CD8-positive, alpha-beta memory T cell (primary cell): Measurements from ENCODE around the gene MBIP. TPM values are rescaled to one million over a fixed set of nuclear protein-coding genes. Genes with fewer than 3 reads are reported as not detected.

ENCODE experiments used
- CTCF ChIA-PET: fragments of 350-600 bp; sonication (Branson Sonifier 250); formaldehyde crosslinking; loops from one replicate; lab custom pipeline; 2021; ENCODE audit warnings: antibody characterized with exemption; lab: Charles Lee
- POLR2A ChIA-PET: fragments of 350-600 bp; sonication (Branson Sonifier 250); formaldehyde crosslinking; loops from one replicate; lab custom pipeline; 2021; ENCODE audit warnings: antibody characterized with exemption; lab: Charles Lee
- DNase-seq, 5 donors: peaks; one replicate each; pipeline versions ENCODE4 v3.0.0 to v3.0.0-alpha.2; 2020 to 2022; ENCODE audit warnings: mixed read lengths in 1 of 5
- H3K27ac ChIP-seq: one replicate; pipeline ENCODE4 v1.7.0; 2013; ENCODE audit warnings: low read depth, mild to moderate bottlenecking, low read length, moderate library complexity
- H3K27me3 ChIP-seq: 2 replicates; pipeline ENCODE4 v1.7.0; 2013; ENCODE audit warnings: low read length, mild to moderate bottlenecking; ENCODE audit not compliant: insufficient read depth, poor library complexity, severe bottlenecking
- H3K36me3 ChIP-seq: 2 replicates; pipeline ENCODE4 v1.7.0; 2013; ENCODE audit warnings: mild to moderate bottlenecking, low read length, moderate library complexity; ENCODE audit not compliant: insufficient read depth
- H3K4me1 ChIP-seq: 2 replicates; pipeline ENCODE4 v1.7.0; 2013; ENCODE audit warnings: mild to moderate bottlenecking, low read length, moderate library complexity; ENCODE audit not compliant: insufficient read depth
- H3K4me3 ChIP-seq: 2 replicates; pipeline ENCODE4 v1.7.0; 2013; ENCODE audit warnings: mild to moderate bottlenecking, low read length
- H3K9me3 ChIP-seq: 2 replicates; pipeline ENCODE4 v1.7.0; 2013; ENCODE audit warnings: mild to moderate bottlenecking, low read length
- H3K27ac Mint-ChIP-seq, 8 donors: one replicate each; pipeline ENCODE4 v1.8.0; 2020 to 2021; ENCODE audit warnings: mixed read lengths in 8 of 8, mild to moderate bottlenecking in 6 of 8, inconsistent platforms in 3 of 8, moderate library complexity in 3 of 8
- H3K27me3 Mint-ChIP-seq, 2 donors: one replicate each; pipeline ENCODE4 v1.8.0; 2020 to 2021; ENCODE audit warnings: mixed read lengths in 2 of 2, mild to moderate bottlenecking in 1 of 2, moderate library complexity in 1 of 2
- H3K36me3 Mint-ChIP-seq, 3 donors: one replicate each; pipeline ENCODE4 v1.8.0; 2020 to 2021; ENCODE audit warnings: mixed read lengths in 3 of 3, inconsistent platforms in 1 of 3, mild to moderate bottlenecking in 1 of 3
- H3K4me1 Mint-ChIP-seq, 3 donors: one replicate each; pipeline ENCODE4 v1.8.0; 2020 to 2021; ENCODE audit warnings: mixed read lengths in 3 of 3, inconsistent platforms in 1 of 3, mild to moderate bottlenecking in 1 of 3
- H3K4me3 Mint-ChIP-seq, 7 donors: one replicate each; pipeline ENCODE4 v1.8.0; 2020 to 2021; ENCODE audit warnings: mixed read lengths in 7 of 7, mild to moderate bottlenecking in 6 of 7, moderate library complexity in 4 of 7, inconsistent platforms in 2 of 7
- H3K9me3 Mint-ChIP-seq, 5 donors: one replicate each; pipeline ENCODE4 v1.8.0; 2020 to 2022; ENCODE audit warnings: mixed read lengths in 5 of 5, mild to moderate bottlenecking in 3 of 5, moderate library complexity in 2 of 5, inconsistent platforms in 1 of 5
- polyA plus RNA-seq: library from polyadenylated mRNA; unstranded; fragments of 300-500 nt; fragmentation: Illumina TruSeq; gene quantifications from one replicate; pipeline ENCODE4 v1.2.3, GENCODE V29; 2021
- total RNA-seq, 2 experiments: library from RNA; stranded (reverse); gene quantifications; one replicate each; pipeline ENCODE4 v1.2.3, GENCODE V29; 2021

The MBIP gene
- total and polyA plus RNA-seq, 3 experiments from 2014 or later: 14.6 to 29.6 (median 27.4) TPM

- no peaks in the 10 kb centered on the region for H3K36me3 ChIP-seq
- Mint-ChIP-seq H3K4me1 (no peaks in the 10 kb centered on the region), H3K36me3 (peaks cover 11 to 22% (median 22%) of the 10 kb centered on the region in 3 donors), H3K9me3 (no peaks in the 10 kb centered on the region), H3K4me3 (no peak overlapping the region), H3K27me3 (no peaks in the 10 kb centered on the region), H3K27ac (no peak overlapping the region)
- POLR2A ChIA-PET: no interaction called here
- H3K27ac ChIP-seq: no peak overlapping the region
- CTCF ChIA-PET: no interaction called here
- H3K27me3 ChIP-seq: no peaks in the 10 kb centered on the region
- no peak overlapping the region for H3K4me3 ChIP-seq
- no peak for DNase-seq
- H3K9me3 ChIP-seq: no peaks in the 10 kb centered on the region
- H3K4me1 ChIP-seq: no peaks in the 10 kb centered on the region
These were observed 26.6 kb downstream of the MBIP start for GRCh38 chr14:36293824-36294223.

- no peak overlapping the region for H3K27ac Mint-ChIP-seq
These were observed 30.5 kb downstream of the MBIP start for GRCh38 chr14:36289954-36290353.

GRCh38 chr14:36288496-36288895, 31.9 kb downstream of the MBIP start:
- Mint-ChIP-seq H3K36me3 (no peaks in the 10 kb centered on the region), H3K27me3 (peaks cover 7 to 13% of the 10 kb centered on the region in 2 donors), H3K4me1 (no peaks in the 10 kb centered on the region), H3K9me3 (no peaks in the 10 kb centered on the region), H3K27ac (no peak overlapping the region), H3K4me3 (no peak overlapping the region)
- ChIA-PET POLR2A (no interaction called here), CTCF (no interaction called here)
- Histone ChIP-seq H3K27me3 (no peaks in the 10 kb centered on the region), H3K36me3 (no peaks in the 10 kb centered on the region), H3K9me3 (no peaks in the 10 kb centered on the region), H3K4me1 (no peaks in the 10 kb centered on the region), H3K4me3 (no peak overlapping the region), H3K27ac (no peak overlapping the region)
- no peak for DNase-seq

More at GRCh38 chr14:36289954-36290353, 30.5 kb downstream of the MBIP start:
- Histone ChIP-seq H3K4me1 (no peaks in the 10 kb centered on the region), H3K27ac (no peak overlapping the region), H3K36me3 (no peaks in the 10 kb centered on the region), H3K9me3 (no peaks in the 10 kb centered on the region), H3K4me3 (no peak overlapping the region), H3K27me3 (no peaks in the 10 kb centered on the region)
- POLR2A ChIA-PET: no interaction called here
- Mint-ChIP-seq H3K4me1 (no peaks in the 10 kb centered on the region), H3K27me3 (peaks cover 5 to 7% of the 10 kb centered on the region in 2 donors), H3K36me3 (peaks cover 0 to 1% (median 0%) of the 10 kb centered on the region in 3 donors), H3K9me3 (no peaks in the 10 kb centered on the region), H3K4me3 (no peak overlapping the region)
- no peak for DNase-seq
- CTCF ChIA-PET: interaction anchor here (0.6 kb wide), 1 partner anchor 15 kb away, joined by 3 read pairs; no protein-coding TSS in a partner anchor

DNA sequence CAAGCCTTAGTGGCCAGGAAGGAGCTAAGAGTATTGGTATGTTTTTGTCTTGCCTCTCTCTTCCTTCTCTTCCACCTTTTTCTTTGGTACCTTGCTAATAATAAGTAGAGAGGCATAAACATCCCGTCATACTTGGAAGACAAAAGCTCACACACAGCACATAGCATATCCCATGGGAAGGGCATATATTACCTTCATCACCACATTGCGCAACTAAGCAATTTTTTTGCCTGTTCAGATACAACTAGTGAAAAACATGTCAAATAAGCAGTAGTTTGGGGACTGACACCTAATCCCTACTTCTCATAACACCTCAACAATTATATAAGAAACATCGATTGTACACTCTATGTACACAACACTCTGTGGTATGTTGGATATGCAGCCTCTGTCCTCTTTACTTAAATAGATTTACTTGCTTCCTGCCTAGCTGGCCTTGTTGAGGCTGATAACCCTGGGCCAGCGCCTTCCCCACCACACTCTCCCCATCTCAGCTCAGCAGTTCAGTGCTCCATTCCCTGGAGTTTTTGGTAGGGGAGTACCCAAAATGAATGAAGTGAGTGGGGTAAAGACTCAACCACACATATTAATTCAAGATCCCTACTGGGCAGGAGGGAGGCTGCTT, 35.4 kb downstream of the MBIP start:
- no peak overlapping the region for H3K4me3 Mint-ChIP-seq

DNA sequence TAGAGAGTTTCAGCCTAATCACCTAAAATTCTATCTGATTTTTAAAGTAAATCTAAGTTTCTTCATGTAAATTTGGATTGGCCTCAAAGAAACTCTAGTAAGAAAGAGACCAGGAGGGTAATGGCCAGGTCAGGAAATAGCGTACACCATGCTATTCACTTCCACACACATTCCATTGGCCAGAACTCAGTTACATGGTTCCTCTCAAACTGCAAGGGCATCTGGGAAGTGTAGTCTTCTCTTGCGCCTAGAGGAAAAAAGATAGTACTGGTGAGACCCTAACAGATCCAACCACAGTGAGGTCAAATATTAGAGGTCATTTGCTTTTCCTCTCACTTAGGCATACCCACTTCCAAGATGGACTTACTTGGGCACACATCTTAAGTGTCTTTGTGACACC, 39.1 kb downstream of the MBIP start:
- POLR2A ChIA-PET: no interaction called here
- Histone ChIP-seq H3K27me3 (no peaks in the 10 kb centered on the region), H3K27ac (no peak overlapping the region), H3K9me3 (no peaks in the 10 kb centered on the region), H3K36me3 (no peaks in the 10 kb centered on the region), H3K4me1 (no peaks in the 10 kb centered on the region), H3K4me3 (no peak overlapping the region)
- H3K36me3 Mint-ChIP-seq: no peaks in the 10 kb centered on the region
- H3K4me3 Mint-ChIP-seq: no peak overlapping the region
- H3K27ac Mint-ChIP-seq: no peak overlapping the region
- DNase-seq: no peak
- no peaks in the 10 kb centered on the region for H3K9me3 Mint-ChIP-seq
- CTCF ChIA-PET: no interaction called here
- H3K27me3 Mint-ChIP-seq: peaks cover 12 to 46% of the 10 kb centered on the region in 2 donors
- no peaks in the 10 kb centered on the region for H3K4me1 Mint-ChIP-seq

More for the DNA sequence above, 35.4 kb downstream of the MBIP start:
- no peaks in the 10 kb centered on the region for H3K27me3 ChIP-seq
- peaks cover 16 to 34% of the 10 kb centered on the region in 2 donors for H3K27me3 Mint-ChIP-seq
- no peak overlapping the region for H3K4me3 ChIP-seq
- no peaks in the 10 kb centered on the region for H3K9me3 ChIP-seq
- H3K9me3 Mint-ChIP-seq: no peaks in the 10 kb centered on the region
- ChIA-PET POLR2A (no interaction called here), CTCF (no interaction called here)
- H3K36me3 ChIP-seq: no peaks in the 10 kb centered on the region
- no peak for DNase-seq
- no peaks in the 10 kb centered on the region for H3K36me3 Mint-ChIP-seq
- H3K27ac Mint-ChIP-seq: no peak overlapping the region
- H3K27ac ChIP-seq: no peak overlapping the region
- H3K4me1 Mint-ChIP-seq: no peaks in the 10 kb centered on the region
- no peaks in the 10 kb centered on the region for H3K4me1 ChIP-seq

GRCh38 chr14:36279306-36280190, 40.9 kb downstream of the MBIP start:
- POLR2A ChIA-PET: no interaction called here

GRCh38 chr14:36275741-36276140, 44.7 kb downstream of the MBIP start:
- ChIA-PET POLR2A (no interaction called here), CTCF (interaction anchor here (0.6 kb wide), 1 partner anchor 14 kb away, joined by 3 read pairs; no protein-coding TSS in a partner anchor)
- Mint-ChIP-seq H3K4me3 (no peak overlapping the region), H3K4me1 (peaks cover 11 to 18% (median 14%) of the 10 kb centered on the region in 3 donors), H3K27me3 (peaks cover 27 to 50% of the 10 kb centered on the region in 2 donors), H3K9me3 (peaks cover 0 to 3% (median 0%) of the 10 kb centered on the region in 5 donors), H3K27ac (no peak overlapping the region), H3K36me3 (no peaks in the 10 kb centered on the region)
- no peak for DNase-seq
- Histone ChIP-seq H3K4me1 (peaks cover 6% of the 10 kb centered on the region), H3K4me3 (no peak overlapping the region), H3K9me3 (no peaks in the 10 kb centered on the region), H3K27ac (no peak overlapping the region), H3K27me3 (peaks cover 4% of the 10 kb centered on the region), H3K36me3 (no peaks in the 10 kb centered on the region)

More at GRCh38 chr14:36279306-36280190, 40.9 kb downstream of the MBIP start:
- Histone ChIP-seq H3K27me3 (no peaks in the 10 kb centered on the region), H3K4me1 (no peaks in the 10 kb centered on the region), H3K9me3 (no peaks in the 10 kb centered on the region), H3K4me3 (no peak overlapping the region), H3K27ac (no peak overlapping the region), H3K36me3 (no peaks in the 10 kb centered on the region)
- Mint-ChIP-seq H3K4me1 (no peaks in the 10 kb centered on the region), H3K27me3 (peaks cover 10 to 41% of the 10 kb centered on the region in 2 donors), H3K36me3 (no peaks in the 10 kb centered on the region), H3K9me3 (no peaks in the 10 kb centered on the region), H3K4me3 (no peak overlapping the region), H3K27ac (no peak overlapping the region)
- CTCF ChIA-PET: no interaction called here
- no peak for DNase-seq
